H1 (cell line): ENCODE data around the gene MRPL43. TPM values are rescaled to one million over a fixed set of nuclear protein-coding genes. Genes with fewer than 3 reads are reported as not detected.

Source experiments
- CREB1 ChIP-seq: IDR thresholded peaks from 2 replicates; pipeline ENCODE4 v1.6.1; 2012; ENCODE audit warnings: inconsistent platforms
- GTF2F1 ChIP-seq: IDR thresholded peaks from 2 replicates; pipeline ENCODE4 v1.6.1; 2012; ENCODE audit warnings: low read depth, low read length, improper control_type of control experiment, borderline replicate concordance
- POLR2AphosphoS5 ChIP-seq: IDR thresholded peaks from 2 replicates; pipeline ENCODE4 v1.6.1; 2011; ENCODE audit warnings: low read depth, low read length
- polyA plus RNA-seq, 7 experiments: library from polyadenylated mRNA; depleted of rRNA in 3 of 7; stranded (reverse) in 5 of 7; unstranded in 2 of 7; fragments of >200 nt in 5 of 7; fragments of 200-250 nt in 2 of 7; gene quantifications; 1 replicate in 5 of 7; 2 replicates in 1 of 7; 4 replicates in 1 of 7; pipeline versions ENCODE4 v1.2.1 to v1.2.3, GENCODE V29; 2011 to 2013; ENCODE audit warnings: missing spikeins in 2 of 7, mixed read lengths in 2 of 7
- total RNA-seq: library from RNA; stranded (reverse); fragmentation: NEBNext Ultra II Directional; extraction: Animal tissue kit (Norgen Biotek cat#: 25700); gene quantifications from 2 replicates; pipeline ENCODE4 v1.2.1, GENCODE V29; 2021

MRPL43 gene
- total and polyA plus RNA-seq, 2 of the 8 experiments (the other 6 are each of a cell fraction or from before 2014, with no cell fraction given), result 74.1 to 149 TPM

GRCh38 chr10:101014966-101015581, 27.8 kb upstream of the MRPL43 start (continued):
- TF ChIP-seq GTF2F1 (no peak), CREB1 (no peak), POLR2AphosphoS5 (no peak)
